Naive thymus-derived CD4-positive, alpha-beta T cell (primary cell): ENCODE data around the gene XYLT1. TPM values are rescaled to one million over a fixed set of nuclear protein-coding genes. Genes with fewer than 3 reads are reported as not detected.

Source experiments
- ATAC-seq: fragments of 150-1000 bp; cut with Tn5 transposase; 2 replicates; pipeline ENCODE4 v1.10.0; 2021; ENCODE audit warnings: mild to moderate bottlenecking, moderate library complexity
- CTCF ChIA-PET: fragments of 350-600 bp; sonication (Branson Sonifier 250); formaldehyde crosslinking; loops from one replicate; lab custom pipeline; 2021; ENCODE audit warnings: antibody characterized with exemption; lab: Charles Lee
- POLR2A ChIA-PET: fragments of 350-600 bp; sonication (Branson Sonifier 250); formaldehyde crosslinking; loops from one replicate; lab custom pipeline; 2021; ENCODE audit warnings: antibody characterized with exemption, inconsistent platforms; lab: Charles Lee
- DNase-seq, 9 donors: peaks; one replicate each; pipeline versions ENCODE4 v3.0.0 to v3.0.0-alpha.2; 2020 to 2022; ENCODE audit warnings: mixed read lengths in 1 of 9
- H3K27ac ChIP-seq: one replicate; pipeline ENCODE4 v1.7.0; 2013; ENCODE audit warnings: mild to moderate bottlenecking, low read depth, low read length, moderate library complexity
- H3K27me3 ChIP-seq, 2 donors: one replicate each; pipeline ENCODE4 v1.7.0; 2013; ENCODE audit warnings: low read length in 2 of 2, mild to moderate bottlenecking in 2 of 2, moderate library complexity in 2 of 2; ENCODE audit not compliant: control insufficient read depth in 2 of 2, insufficient read depth in 2 of 2
- H3K36me3 ChIP-seq, 3 experiments: 1 replicate in 2 of 3; 2 replicates in 1 of 3; pipeline ENCODE4 v1.7.0; 2013; ENCODE audit warnings: low read length in 3 of 3, mild to moderate bottlenecking in 3 of 3, moderate library complexity in 1 of 3; ENCODE audit not compliant: insufficient read depth in 3 of 3, control insufficient read depth in 2 of 3
- H3K4me1 ChIP-seq, 2 donors: one replicate each; pipeline ENCODE4 v1.7.0; 2013; ENCODE audit warnings: low read length in 2 of 2, mild to moderate bottlenecking in 2 of 2, moderate library complexity in 1 of 2; ENCODE audit not compliant: control insufficient read depth in 2 of 2, insufficient read depth in 2 of 2
- H3K4me3 ChIP-seq: 2 replicates; pipeline ENCODE4 v1.7.0; 2013; ENCODE audit warnings: mild to moderate bottlenecking, low read length
- H3K9me3 ChIP-seq, 3 experiments: 1 replicate in 2 of 3; 2 replicates in 1 of 3; pipeline ENCODE4 v1.7.0; 2013; ENCODE audit warnings: low read length in 3 of 3; ENCODE audit not compliant: control insufficient read depth in 2 of 3
- H3K27ac Mint-ChIP-seq, 9 donors: one replicate each; pipeline ENCODE4 v1.8.0; 2020 to 2022; ENCODE audit warnings: mixed read lengths in 9 of 9, mild to moderate bottlenecking in 8 of 9, moderate library complexity in 5 of 9, inconsistent platforms in 2 of 9
- H3K27me3 Mint-ChIP-seq, 5 donors: one replicate each; pipeline ENCODE4 v1.8.0; 2021 to 2022; ENCODE audit warnings: mixed read lengths in 5 of 5, mild to moderate bottlenecking in 1 of 5
- H3K36me3 Mint-ChIP-seq, 5 donors: one replicate each; pipeline ENCODE4 v1.8.0; 2020 to 2022; ENCODE audit warnings: mixed read lengths in 5 of 5, mild to moderate bottlenecking in 3 of 5, inconsistent platforms in 1 of 5
- H3K4me1 Mint-ChIP-seq, 7 donors: one replicate each; pipeline ENCODE4 v1.8.0; 2020 to 2022; ENCODE audit warnings: mixed read lengths in 7 of 7, mild to moderate bottlenecking in 3 of 7, inconsistent platforms in 1 of 7
- H3K4me3 Mint-ChIP-seq, 10 donors: one replicate each; pipeline ENCODE4 v1.8.0; 2020 to 2022; ENCODE audit warnings: mild to moderate bottlenecking in 10 of 10, mixed read lengths in 10 of 10, moderate library complexity in 6 of 10, inconsistent platforms in 2 of 10
- H3K9me3 Mint-ChIP-seq, 11 donors: one replicate each; pipeline ENCODE4 v1.8.0; 2020 to 2022; ENCODE audit warnings: mixed read lengths in 11 of 11, mild to moderate bottlenecking in 4 of 11, inconsistent platforms in 1 of 11, moderate library complexity in 1 of 11
- intact Hi-C, 2 donors: fragments of 100-400 bp; cut with micrococcal nuclease; formaldehyde crosslinking; loops; one replicate each; pipeline ENCODE4 v1.15.1; 2023
- polyA plus RNA-seq, 2 donors: library from polyadenylated mRNA; unstranded; fragments of 300-500 nt; fragmentation: Illumina TruSeq; gene quantifications; one replicate each; pipeline ENCODE4 v1.2.3, GENCODE V29; 2021
- total RNA-seq, 6 experiments: library from RNA in 5 of 6; stranded (reverse) in 5 of 6; gene quantifications; 1 replicate in 5 of 6; 2 replicates in 1 of 6; pipeline ENCODE4 v1.2.3 and lab custom pipeline; 2021 to 2026

Gene XYLT1
- total and polyA plus RNA-seq, 7 experiments from 2014 or later = 1.9 to 50.4 (median 37.9) TPM

- H3K4me1 Mint-ChIP-seq = peaks cover 0 to 14% (median 0%) of the 10 kb centered on the region in 7 donors
- ATAC-seq = no peak
- DNase-seq = no peak
- no peaks in the 10 kb centered on the region for H3K27me3 ChIP-seq
- no peak overlapping the region for H3K4me3 ChIP-seq
- peaks cover 9 to 63% (median 44%) of the 10 kb centered on the region in 5 donors for H3K36me3 Mint-ChIP-seq
- POLR2A ChIA-PET = no interaction called here
- H3K36me3 ChIP-seq = peaks cover 0 to 10% (median 0%) of the 10 kb centered on the region in 3 experiments
- CTCF ChIA-PET = no interaction called here
- intact Hi-C loops = no loop called here
- H3K27me3 Mint-ChIP-seq = no peaks in the 10 kb centered on the region
- H3K4me1 ChIP-seq = no peaks in the 10 kb centered on the region
- H3K27ac Mint-ChIP-seq = no peak overlapping the region
- no peak overlapping the region for H3K27ac ChIP-seq
- no peaks in the 10 kb centered on the region for H3K9me3 Mint-ChIP-seq
- H3K9me3 ChIP-seq = no peaks in the 10 kb centered on the region
- H3K4me3 Mint-ChIP-seq = no peak overlapping the region
Observed at GRCh38 chr16:17184026-17184425, 286.7 kb downstream of the XYLT1 start.

DNA sequence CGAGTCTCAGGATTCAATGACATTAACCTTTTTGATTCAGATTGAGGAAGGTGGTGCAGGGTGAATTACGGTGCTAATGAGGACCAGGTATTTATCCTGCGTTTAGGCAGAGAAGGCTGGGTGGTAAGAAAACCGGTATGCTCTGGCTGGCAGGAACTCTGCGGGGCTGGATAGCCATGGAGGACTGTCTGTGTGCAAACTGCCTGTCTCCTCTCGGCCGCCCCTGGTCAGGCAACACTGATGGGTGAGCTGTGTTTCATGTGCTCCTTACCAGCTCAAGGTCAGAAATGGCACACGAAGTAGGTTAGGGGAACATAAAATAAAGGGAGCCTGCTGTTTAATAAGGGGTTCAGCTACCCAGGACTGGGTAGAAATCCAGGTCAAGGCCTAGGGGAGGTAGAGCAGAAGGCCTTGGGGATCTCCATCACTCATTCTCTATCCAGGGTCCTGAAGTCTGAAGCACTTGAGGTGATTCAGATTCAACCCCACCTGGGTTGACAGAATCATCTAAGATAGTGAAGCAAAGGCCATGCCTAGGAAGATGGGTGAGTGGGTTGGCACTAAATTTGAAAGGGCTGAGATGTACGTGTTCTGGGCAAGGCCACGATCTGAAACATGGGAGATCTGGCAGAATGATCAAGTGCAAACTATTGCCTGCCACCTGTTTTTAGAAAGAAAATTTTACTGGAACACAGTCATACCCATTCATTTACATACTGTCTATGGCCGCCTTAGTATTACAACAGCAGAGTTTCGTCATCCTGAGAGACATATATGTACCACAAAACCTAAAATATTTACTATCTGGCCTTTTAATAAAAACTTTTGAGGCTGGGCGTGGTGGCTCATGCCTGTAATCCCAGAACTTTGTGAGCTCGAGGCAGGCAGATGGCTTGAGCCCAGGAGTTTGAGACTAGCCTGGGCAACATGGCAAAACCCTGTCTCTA is 292.5 kb downstream of the XYLT1 start:
- H3K27me3 ChIP-seq = no peaks in the 10 kb centered on the region
- ChIA-PET POLR2A (no interaction called here), CTCF (interaction anchor here (0.8 kb wide), 1 partner anchor 305 kb away, joined by 3 read pairs; no protein-coding TSS in a partner anchor)
- H3K4me1 ChIP-seq = no peaks in the 10 kb centered on the region
- peaks cover 0 to 3% (median 0%) of the 10 kb centered on the region in 11 donors for H3K9me3 Mint-ChIP-seq
- no peak overlapping the region for H3K4me3 Mint-ChIP-seq
- no peak for DNase-seq
- intact Hi-C loops = no loop called here
- H3K36me3 Mint-ChIP-seq = peaks cover 0 to 74% (median 42%) of the 10 kb centered on the region in 5 donors
- H3K27ac Mint-ChIP-seq = no peak overlapping the region
- H3K27ac ChIP-seq = no peak overlapping the region
- no peaks in the 10 kb centered on the region for H3K9me3 ChIP-seq
- peaks cover 8 to 32% (median 18%) of the 10 kb centered on the region in 7 donors for H3K4me1 Mint-ChIP-seq
- H3K36me3 ChIP-seq = peaks cover 0 to 21% (median 0%) of the 10 kb centered on the region in 3 experiments
- ATAC-seq = no peak
- H3K27me3 Mint-ChIP-seq = no peaks in the 10 kb centered on the region
- H3K4me3 ChIP-seq = no peak overlapping the region

GRCh38 chr16:17177242-17177958 is 293.4 kb downstream of the XYLT1 start:
- Histone ChIP-seq H3K36me3 (peaks cover 0 to 21% (median 0%) of the 10 kb centered on the region in 3 experiments), H3K27me3 (no peaks in the 10 kb centered on the region), H3K4me3 (no peak overlapping the region), H3K9me3 (no peaks in the 10 kb centered on the region), H3K27ac (no peak overlapping the region), H3K4me1 (no peaks in the 10 kb centered on the region)
- Mint-ChIP-seq H3K36me3 (peaks cover 4 to 70% (median 39%) of the 10 kb centered on the region in 5 donors), H3K27ac (peak overlapping the region in 2 of 9 donors; percentile 9 to 69), H3K4me1 (peaks cover 11 to 37% (median 23%) of the 10 kb centered on the region in 7 donors), H3K27me3 (no peaks in the 10 kb centered on the region), H3K9me3 (peaks cover 0 to 3% (median 0%) of the 10 kb centered on the region in 11 donors), H3K4me3 (no peak overlapping the region)
- DNase-seq = no peak
- ChIA-PET CTCF (interaction anchor here (0.7 kb wide), 1 partner anchor 79 kb away, joined by 3 read pairs; no protein-coding TSS in a partner anchor), POLR2A (no interaction called here)
- intact Hi-C loops = no loop called here
- ATAC-seq = no peak

GRCh38 chr16:17176199-17176598 is 294.6 kb downstream of the XYLT1 start:
- CTCF ChIA-PET = no interaction called here
- Mint-ChIP-seq H3K9me3 (peaks cover 0 to 3% (median 0%) of the 10 kb centered on the region in 11 donors), H3K27me3 (no peaks in the 10 kb centered on the region), H3K4me1 (peaks cover 13 to 29% (median 24%) of the 10 kb centered on the region in 7 donors), H3K36me3 (peaks cover 4 to 64% (median 36%) of the 10 kb centered on the region in 5 donors), H3K27ac (no peak overlapping the region), H3K4me3 (no peak overlapping the region)
- ATAC-seq = no peak
- H3K27me3 ChIP-seq = no peaks in the 10 kb centered on the region
- POLR2A ChIA-PET = no interaction called here
- intact Hi-C loops = no loop called here
- H3K36me3 ChIP-seq = peaks cover 0 to 11% (median 0%) of the 10 kb centered on the region in 3 experiments
- no peak overlapping the region for H3K27ac ChIP-seq
- no peaks in the 10 kb centered on the region for H3K4me1 ChIP-seq
- no peaks in the 10 kb centered on the region for H3K9me3 ChIP-seq
- H3K4me3 ChIP-seq = no peak overlapping the region
- no peak for DNase-seq

- no peaks in the 10 kb centered on the region for H3K9me3 ChIP-seq
- Mint-ChIP-seq H3K4me3 (no peak overlapping the region), H3K4me1 (peaks cover 13 to 29% (median 26%) of the 10 kb centered on the region in 7 donors), H3K27me3 (no peaks in the 10 kb centered on the region), H3K27ac (peak overlapping the region in 2 of 9 donors; percentile 22 to 55), H3K9me3 (peaks cover 0 to 3% (median 0%) of the 10 kb centered on the region in 11 donors), H3K36me3 (peaks cover 4 to 65% (median 39%) of the 10 kb centered on the region in 5 donors)
- peaks cover 0 to 15% (median 0%) of the 10 kb centered on the region in 3 experiments for H3K36me3 ChIP-seq
- CTCF ChIA-PET = no interaction called here
- H3K27ac ChIP-seq = no peak overlapping the region
- H3K4me3 ChIP-seq = no peak overlapping the region
- DNase-seq (no peak), ATAC-seq (peak; percentile 85)
- intact Hi-C loops = no loop called here
- H3K27me3 ChIP-seq = no peaks in the 10 kb centered on the region
- H3K4me1 ChIP-seq = no peaks in the 10 kb centered on the region
- POLR2A ChIA-PET = no interaction called here
Observed at GRCh38 chr16:17173281-17173680, 297.5 kb downstream of the XYLT1 start.

- ATAC-seq = peak; percentile 49
- Histone ChIP-seq H3K4me3 (no peak overlapping the region), H3K9me3 (no peaks in the 10 kb centered on the region), H3K36me3 (peaks cover 0 to 15% (median 0%) of the 10 kb centered on the region in 3 experiments), H3K27ac (no peak overlapping the region), H3K27me3 (no peaks in the 10 kb centered on the region), H3K4me1 (no peaks in the 10 kb centered on the region)
- Mint-ChIP-seq H3K27me3 (no peaks in the 10 kb centered on the region), H3K27ac (peak overlapping the region in 2 of 9 donors; percentile 33 to 64), H3K36me3 (peaks cover 10 to 59% (median 40%) of the 10 kb centered on the region in 5 donors), H3K4me1 (peaks cover 15 to 36% (median 31%) of the 10 kb centered on the region in 7 donors), H3K9me3 (peaks cover 0 to 5% (median 0%) of the 10 kb centered on the region in 11 donors), H3K4me3 (no peak overlapping the region)
- ChIA-PET POLR2A (no interaction called here), CTCF (no interaction called here)
- intact Hi-C loops = no loop called here
- no peak for DNase-seq
Observed at GRCh38 chr16:17171250-17172143, 299.3 kb downstream of the XYLT1 start.
